ENCODE measurements around the gene IDUA.

Gene IDUA

GRCh38 chr4:1043162-1043561 is 56.3 kb downstream of the IDUA start:
- Histone ChIP-seq H3K4me1 (ENCODE audit: low read length) (no peaks in the 10 kb centered on the region), H4K20me1 (ENCODE audit: insufficient read depth, low read length) (no peaks in the 10 kb centered on the region), H3K9me3 (ENCODE audit: insufficient read depth, low read length) (no peaks in the 10 kb centered on the region), H2AFZ (ENCODE audit: low read depth, low read length) (no peak overlapping the region), H3K9ac (ENCODE audit: low read length) (no peak overlapping the region), H3K27ac (ENCODE audit: low read length) (no peak overlapping the region), H3K27me3 (ENCODE audit: low read depth, low read length) (no peaks in the 10 kb centered on the region), H3K4me2 (ENCODE audit: low read length) (no peak overlapping the region), H3K79me2 (ENCODE audit: low read length) (no peaks in the 10 kb centered on the region), H3K36me3 (replicated peaks; ENCODE audit: low read depth, low read length) (no peaks in the 10 kb centered on the region), H3K4me3 (ENCODE audit: low read length) (no peak overlapping the region)
- TF ChIP-seq CTCF (IDR thresholded peaks at IDR 0.05; ENCODE audit: low read depth, low read length) (no peak), EZH2phosphoT487 (IDR thresholded peaks at IDR 0.05; ENCODE audit: low read depth) (no peak)

GRCh38 chr4:1043651-1044468 is 57.0 kb downstream of the IDUA start:
- Histone ChIP-seq H3K9me3 (ENCODE audit: insufficient read depth, low read length) (no peaks in the 10 kb centered on the region), H3K79me2 (ENCODE audit: low read length) (no peaks in the 10 kb centered on the region), H3K36me3 (replicated peaks; ENCODE audit: low read depth, low read length) (no peaks in the 10 kb centered on the region), H3K27ac (ENCODE audit: low read length) (no peak overlapping the region), H4K20me1 (ENCODE audit: insufficient read depth, low read length) (no peaks in the 10 kb centered on the region), H3K4me1 (ENCODE audit: low read length) (no peaks in the 10 kb centered on the region), H3K9ac (ENCODE audit: low read length) (no peak overlapping the region), H3K4me2 (ENCODE audit: low read length) (no peak overlapping the region), H2AFZ (ENCODE audit: low read depth, low read length) (no peak overlapping the region), H3K27me3 (ENCODE audit: low read depth, low read length) (no peaks in the 10 kb centered on the region), H3K4me3 (ENCODE audit: low read length) (no peak overlapping the region)
- TF ChIP-seq EZH2phosphoT487 (IDR thresholded peaks at IDR 0.05; ENCODE audit: low read depth) (no peak), CTCF (IDR thresholded peaks at IDR 0.05; ENCODE audit: low read depth, low read length) (no peak)

GRCh38 chr4:1044469-1045192 is 57.8 kb downstream of the IDUA start:
- H3K4me2 ChIP-seq (ENCODE audit: low read length): no peak overlapping the region
- H3K27ac ChIP-seq (ENCODE audit: low read length): no peak overlapping the region
- no peak overlapping the region for H3K9ac ChIP-seq (ENCODE audit: low read length)

More at GRCh38 chr4:1044469-1045192, 57.8 kb downstream of the IDUA start:
- Histone ChIP-seq H3K4me3 (ENCODE audit: low read length) (no peak overlapping the region), H2AFZ (ENCODE audit: low read depth, low read length) (no peak overlapping the region), H3K36me3 (replicated peaks; ENCODE audit: low read depth, low read length) (no peaks in the 10 kb centered on the region), H3K79me2 (ENCODE audit: low read length) (no peaks in the 10 kb centered on the region), H3K27me3 (ENCODE audit: low read depth, low read length) (no peaks in the 10 kb centered on the region), H3K4me1 (ENCODE audit: low read length) (no peaks in the 10 kb centered on the region), H3K9me3 (ENCODE audit: insufficient read depth, low read length) (no peaks in the 10 kb centered on the region), H4K20me1 (ENCODE audit: insufficient read depth, low read length) (no peaks in the 10 kb centered on the region)
- TF ChIP-seq EZH2phosphoT487 (IDR thresholded peaks at IDR 0.05; ENCODE audit: low read depth) (no peak), CTCF (IDR thresholded peaks at IDR 0.05; ENCODE audit: low read depth, low read length) (no peak)

Data from OCI-LY3 (cell line).